CD4-positive, alpha-beta T cell (primary cell): ENCODE data around the gene EPB41L5. TPM values are rescaled to one million over a fixed set of nuclear protein-coding genes. Genes with fewer than 3 reads are reported as not detected.

Experiments
- ATAC-seq: fragments of 200-7000 bp; cut with Tn5 transposase; one replicate; pipeline ENCODE4 v1.10.0; 2022; ENCODE audit warnings: mild to moderate bottlenecking; ENCODE audit not compliant: poor library complexity
- CTCF ChIA-PET: fragments of 350-600 bp; sonication (Branson Sonifier 250); formaldehyde crosslinking; loops from one replicate; lab custom pipeline; 2021; ENCODE audit warnings: antibody characterized with exemption, inconsistent platforms; lab: Charles Lee
- POLR2A ChIA-PET: fragments of 350-600 bp; sonication (Branson Sonifier 250); formaldehyde crosslinking; loops from one replicate; lab custom pipeline; 2021; ENCODE audit warnings: antibody characterized with exemption, inconsistent platforms; lab: Charles Lee
- DNase-seq, 14 experiments: peaks; one replicate each; pipeline ENCODE4 v3.0.0-alpha.2; 2013 to 2020; ENCODE audit warnings: mixed read lengths in 2 of 14
- H3K27ac ChIP-seq, 2 donors: one replicate each; pipeline versions ENCODE4 v1.5.1 to v1.7.0; 2013; ENCODE audit warnings: low read length in 2 of 2, low read depth in 1 of 2, mild to moderate bottlenecking in 1 of 2
- H3K27me3 ChIP-seq, 2 experiments: 1 replicate in 1 of 2; 2 replicates in 1 of 2; pipeline versions ENCODE4 v1.6.1 to v1.7.0; 2013; ENCODE audit warnings: low read length in 2 of 2, control low read depth in 1 of 2, mild to moderate bottlenecking in 1 of 2, moderate library complexity in 1 of 2; ENCODE audit not compliant: insufficient read depth in 2 of 2, control insufficient read depth in 1 of 2
- H3K36me3 ChIP-seq: one replicate; pipeline ENCODE4 v1.6.1; 2013; ENCODE audit warnings: low read length, control low read depth; ENCODE audit not compliant: insufficient read depth
- H3K4me1 ChIP-seq: one replicate; pipeline ENCODE4 v1.6.1; 2013; ENCODE audit warnings: low read length, control low read depth; ENCODE audit not compliant: insufficient read depth
- H3K4me3 ChIP-seq: one replicate; pipeline ENCODE4 v1.5.1; 2013; ENCODE audit warnings: mild to moderate bottlenecking, low read length, moderate library complexity
- H3K9me3 ChIP-seq, 2 experiments: 1 replicate in 1 of 2; 2 replicates in 1 of 2; pipeline versions ENCODE4 v1.6.1 to v1.7.0; 2013; ENCODE audit warnings: low read length in 2 of 2, mild to moderate bottlenecking in 2 of 2, control low read depth in 1 of 2, moderate library complexity in 1 of 2; ENCODE audit not compliant: control insufficient read depth in 1 of 2, insufficient read depth in 1 of 2
- H3K27ac Mint-ChIP-seq: one replicate; pipeline ENCODE4 v1.8.0; 2020; ENCODE audit warnings: mixed read lengths
- H3K27me3 Mint-ChIP-seq: one replicate; pipeline ENCODE4 v1.8.0; 2021; ENCODE audit warnings: mixed read lengths
- H3K36me3 Mint-ChIP-seq: one replicate; pipeline ENCODE4 v1.8.0; 2021; ENCODE audit warnings: low read depth, mixed read lengths
- H3K4me1 Mint-ChIP-seq: one replicate; pipeline ENCODE4 v1.8.0; 2021; ENCODE audit warnings: low read depth, mixed read lengths
- H3K4me3 Mint-ChIP-seq: one replicate; pipeline ENCODE4 v1.8.0; 2020; ENCODE audit warnings: mild to moderate bottlenecking, mixed read lengths
- H3K9me3 Mint-ChIP-seq: one replicate; pipeline ENCODE4 v1.8.0; 2020; ENCODE audit warnings: mixed read lengths
- intact Hi-C, 2 experiments: fragments of 100-400 bp; cut with DNase I in 1 of 2; cut with micrococcal nuclease in 1 of 2; formaldehyde crosslinking; loops; one replicate each; pipeline versions ENCODE4 v1.15.1 to v1.9.0; 2023 to 2025; cut with DNase I, micrococcal nuclease
- polyA plus RNA-seq, 2 donors: library from polyadenylated mRNA; unstranded; fragments of 120-200 nt; gene quantifications; one replicate each; pipeline ENCODE4 v1.2.1, GENCODE V29; 2013
- total RNA-seq, 174 experiments: library from RNA in 2 of 174; stranded (reverse) in 2 of 174; gene quantifications; one replicate each; pipeline ENCODE4 v1.2.3 and lab custom pipeline; 2021 to 2026
- TF ChIP-seq, protein P1 (sequence below): fragments of 200-600 bp; IDR thresholded peaks from one replicate; pipeline ENCODE4 v1.8.0; 2022; ENCODE audit warnings: antibody characterized with exemption, mild to moderate bottlenecking

Gene EPB41L5
- total RNA-seq = 1 to 10 TPM; 4.6 to 5.1 TPM
- polyA plus RNA-seq (2013, experiment 1 of 2) = 2.7 TPM
- 4.1 TPM for polyA plus RNA-seq (2013, experiment 2 of 2)
- 5.2 to 24.6 (median 13.5) reads per million in 172 experiments for total RNA-seq (lab: John Stamatoyannopoulos, UW)

DNA sequence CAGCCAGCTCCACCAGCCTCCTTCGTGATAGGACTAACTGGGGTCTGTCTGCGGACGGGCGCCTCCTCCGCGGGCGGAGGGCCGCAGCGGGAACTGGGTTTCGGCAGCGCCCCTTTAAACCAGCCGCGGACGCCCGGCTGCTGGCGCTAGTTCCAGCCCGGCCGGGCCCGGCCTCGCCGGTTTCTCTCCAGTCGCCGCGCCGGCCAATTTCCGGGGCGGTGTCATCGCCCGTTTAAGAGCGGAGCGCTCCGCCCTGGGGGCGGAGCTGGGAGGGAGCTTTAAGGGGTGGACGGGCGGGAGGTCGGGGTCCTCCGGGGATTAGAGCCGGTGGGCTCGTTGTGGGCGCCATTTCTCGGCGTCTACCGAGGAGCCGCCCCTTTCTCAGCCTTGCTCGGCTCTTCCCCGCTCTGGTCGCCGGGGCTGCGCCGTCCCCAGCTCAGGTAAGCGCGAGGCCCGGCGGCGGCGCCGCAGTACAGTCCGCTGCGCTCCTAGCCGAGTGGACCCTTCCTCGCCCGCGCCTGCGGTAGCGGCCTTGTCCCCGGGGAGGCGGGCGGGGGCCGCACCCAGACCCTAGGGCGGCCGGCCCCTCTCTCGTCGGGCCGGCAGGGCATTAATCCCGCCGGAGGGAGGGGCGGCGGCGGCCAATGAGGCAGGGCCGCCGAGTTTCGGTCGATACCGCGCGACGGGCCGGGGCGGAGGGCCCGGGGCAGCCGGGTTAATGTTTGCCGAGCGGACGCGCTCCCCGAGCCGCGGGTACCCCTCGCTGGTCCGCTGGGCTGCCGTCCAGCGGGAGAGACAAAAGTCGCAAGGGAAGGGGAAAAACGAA is at the start of gene EPB41L5:
Gene EPB41L5, plus strand, starts transcription at position 307 of the 826 bp plus-strand sequence. CDS start 6,008 bp downstream, outside the sequence.
- H3K27me3 ChIP-seq = no peaks in the 10 kb centered on the region
- peak within 1 kb of the TSS; percentile 62 for H3K27ac Mint-ChIP-seq
- H3K9me3 ChIP-seq = no peaks in the 10 kb centered on the region
- peak; percentile 50 to 89 (median 73) for DNase-seq
- H3K27ac ChIP-seq = peak within 1 kb of the TSS in 1 of 2 donors; percentile 21
- ATAC-seq = peak; percentile 89
- H3K4me1 Mint-ChIP-seq = peaks cover 21% of the 10 kb centered on the region
- POLR2A ChIA-PET = interaction anchor here (0.6 to 1.9 kb wide), 9 partner anchors 39 to 334 kb away, joined by 3 to 14 read pairs (median 4); partner anchors contain the start of genes PTPN4, TMEM177 and TMEM185B
- TF ChIP-seq, protein P1, sequence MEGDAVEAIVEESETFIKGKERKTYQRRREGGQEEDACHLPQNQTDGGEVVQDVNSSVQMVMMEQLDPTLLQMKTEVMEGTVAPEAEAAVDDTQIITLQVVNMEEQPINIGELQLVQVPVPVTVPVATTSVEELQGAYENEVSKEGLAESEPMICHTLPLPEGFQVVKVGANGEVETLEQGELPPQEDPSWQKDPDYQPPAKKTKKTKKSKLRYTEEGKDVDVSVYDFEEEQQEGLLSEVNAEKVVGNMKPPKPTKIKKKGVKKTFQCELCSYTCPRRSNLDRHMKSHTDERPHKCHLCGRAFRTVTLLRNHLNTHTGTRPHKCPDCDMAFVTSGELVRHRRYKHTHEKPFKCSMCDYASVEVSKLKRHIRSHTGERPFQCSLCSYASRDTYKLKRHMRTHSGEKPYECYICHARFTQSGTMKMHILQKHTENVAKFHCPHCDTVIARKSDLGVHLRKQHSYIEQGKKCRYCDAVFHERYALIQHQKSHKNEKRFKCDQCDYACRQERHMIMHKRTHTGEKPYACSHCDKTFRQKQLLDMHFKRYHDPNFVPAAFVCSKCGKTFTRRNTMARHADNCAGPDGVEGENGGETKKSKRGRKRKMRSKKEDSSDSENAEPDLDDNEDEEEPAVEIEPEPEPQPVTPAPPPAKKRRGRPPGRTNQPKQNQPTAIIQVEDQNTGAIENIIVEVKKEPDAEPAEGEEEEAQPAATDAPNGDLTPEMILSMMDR = no peak
- no peaks in the 10 kb centered on the region for H3K36me3 ChIP-seq
- no peaks in the 10 kb centered on the region for H3K27me3 Mint-ChIP-seq
- peaks cover 7% of the 10 kb centered on the region for H3K4me1 ChIP-seq
- CTCF ChIA-PET = no interaction called here
- H3K4me3 ChIP-seq = peak within 1 kb of the TSS; percentile 70
- H3K9me3 Mint-ChIP-seq = no peaks in the 10 kb centered on the region
- intact Hi-C loops = loop anchor here in 1 of 2 experiments (2.0 to 5.0 kb wide), 3 partner anchors 159 to 336 kb away; partner anchors contain the start of genes PTPN4 and TMEM177
- H3K36me3 Mint-ChIP-seq = no peaks in the 10 kb centered on the region
- H3K4me3 Mint-ChIP-seq = peak within 1 kb of the TSS; percentile 87

DNA sequence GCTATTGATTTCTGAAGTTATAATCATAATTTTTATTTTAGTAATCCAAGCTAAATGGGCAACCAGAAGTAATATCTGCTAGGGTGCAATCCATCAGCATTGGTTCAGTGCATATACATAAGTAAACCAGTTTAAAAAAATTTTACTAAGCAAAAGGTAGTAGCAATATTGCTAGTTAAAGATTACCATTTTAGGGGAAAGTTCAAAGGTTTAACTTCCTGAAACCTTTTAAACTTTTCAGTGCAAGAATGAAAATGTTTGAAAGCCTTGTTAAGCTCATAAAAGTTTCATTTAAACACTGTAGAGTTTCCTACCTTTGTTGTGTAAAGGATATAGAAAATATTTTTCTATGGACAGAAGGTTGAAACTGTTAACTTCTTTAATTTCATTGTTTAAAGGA is 31.0 kb upstream of the EPB41L5 start:
- Histone ChIP-seq H3K4me1 (no peaks in the 10 kb centered on the region), H3K36me3 (peaks cover 7% of the 10 kb centered on the region), H3K9me3 (peaks cover 0 to 3% of the 10 kb centered on the region in 2 experiments), H3K27ac (no peak overlapping the region), H3K4me3 (no peak overlapping the region), H3K27me3 (no peaks in the 10 kb centered on the region)
- Mint-ChIP-seq H3K36me3 (peaks cover 6% of the 10 kb centered on the region), H3K27ac (peak overlapping the region; percentile 54), H3K4me1 (no peaks in the 10 kb centered on the region), H3K9me3 (peaks cover 4% of the 10 kb centered on the region), H3K27me3 (no peaks in the 10 kb centered on the region), H3K4me3 (no peak overlapping the region)
- DNase-seq (no peak), ATAC-seq (no peak)
- CTCF ChIA-PET = no interaction called here
- intact Hi-C loops = no loop called here
- TF ChIP-seq, protein P1 = no peak
- POLR2A ChIA-PET = interaction anchor here (0.6 kb wide), 1 partner anchor 141 kb away, joined by 3 read pairs; no protein-coding TSS in a partner anchor

DNA sequence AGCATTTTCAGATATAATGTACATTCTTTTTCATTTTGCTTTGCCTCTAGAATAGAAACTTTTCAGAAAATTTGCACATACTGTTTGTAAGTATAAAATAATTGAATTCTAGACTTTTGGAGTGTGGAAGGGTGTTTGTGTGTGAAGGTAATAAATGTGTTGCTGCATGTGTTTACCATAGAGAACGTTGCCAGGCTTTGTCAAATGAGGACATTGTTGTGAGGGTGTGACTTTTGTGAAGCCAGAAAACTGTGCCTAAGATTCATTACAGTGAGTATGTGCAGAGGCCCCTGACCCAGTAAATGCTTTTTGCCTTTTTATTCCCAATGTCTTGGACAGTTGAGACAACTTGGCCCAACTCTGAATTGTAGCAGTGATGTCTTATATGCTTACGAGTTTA is 30.4 kb upstream of the EPB41L5 start:
- CTCF ChIA-PET = no interaction called here
- Histone ChIP-seq H3K9me3 (peaks cover 0 to 3% of the 10 kb centered on the region in 2 experiments), H3K27me3 (no peaks in the 10 kb centered on the region), H3K4me1 (no peaks in the 10 kb centered on the region), H3K4me3 (no peak overlapping the region), H3K36me3 (peaks cover 4% of the 10 kb centered on the region), H3K27ac (no peak overlapping the region)
- peaks cover 4% of the 10 kb centered on the region for H3K9me3 Mint-ChIP-seq
- no peak overlapping the region for H3K4me3 Mint-ChIP-seq
- H3K27ac Mint-ChIP-seq = no peak overlapping the region
- TF ChIP-seq, protein P1 = no peak
- no peaks in the 10 kb centered on the region for H3K27me3 Mint-ChIP-seq
- no peaks in the 10 kb centered on the region for H3K4me1 Mint-ChIP-seq
- POLR2A ChIA-PET = no interaction called here
- intact Hi-C loops = no loop called here
- no peak for DNase-seq
- no peaks in the 10 kb centered on the region for H3K36me3 Mint-ChIP-seq
- no peak for ATAC-seq
